Sigmoid colon (tissue), 7 donors: Measurements from ENCODE around the gene CAD. TPM values are rescaled to one million over a fixed set of nuclear protein-coding genes. Genes with fewer than 3 reads are reported as not detected.

ENCODE experiments used
- DNase-seq: peaks from one replicate; pipeline ENCODE4 v3.0.0-alpha.2; 2019
- H3K27ac ChIP-seq, 4 donors: fragments of 200-600 bp; sonication (generic); one replicate each; pipeline ENCODE4 v1.5.1; 2016 to 2019; ENCODE audit warnings: mild to moderate bottlenecking in 1 of 4
- H3K27me3 ChIP-seq, 3 donors: fragments of 200-600 bp; sonication (generic); one replicate each; pipeline ENCODE4 v1.5.1; 2019; ENCODE audit warnings: mild to moderate bottlenecking in 1 of 3
- H3K36me3 ChIP-seq, 4 donors: fragments of 200-600 bp; sonication (generic); one replicate each; pipeline ENCODE4 v1.5.1; 2016 to 2019
- H3K4me1 ChIP-seq, 4 donors: fragments of 200-600 bp; sonication (generic); one replicate each; pipeline ENCODE4 v1.5.1; 2017 to 2019
- H3K4me3 ChIP-seq, 4 donors: fragments of 200-600 bp; sonication (generic); one replicate each; pipeline ENCODE4 v1.5.1; 2017 to 2019; ENCODE audit warnings: mild to moderate bottlenecking in 2 of 4, moderate library complexity in 1 of 4
- H3K9me3 ChIP-seq, 4 donors: fragments of 200-600 bp in 3 of 4; sonication (generic) in 3 of 4; one replicate each; pipeline versions ENCODE4 v1.5.1 to v1.6.1; 2013 to 2019
- EP300 ChIP-seq, 4 donors: sonication (generic); formaldehyde crosslinking; IDR thresholded peaks; one replicate each; pipeline ENCODE4 v1.6.1; 2017; ENCODE audit warnings: antibody characterized with exemption in 4 of 4
- POLR2A ChIP-seq, 2 donors: fragments of 450-650 bp; IDR thresholded peaks; one replicate each; pipeline ENCODE4 v1.6.1; 2016; ENCODE audit warnings: antibody characterized with exemption in 2 of 2, mild to moderate bottlenecking in 2 of 2, moderate library complexity in 2 of 2
- POLR2AphosphoS5 ChIP-seq, 4 donors: sonication (generic); formaldehyde crosslinking; IDR thresholded peaks; one replicate each; pipeline ENCODE4 v1.6.1; 2017; ENCODE audit warnings: antibody characterized with exemption in 4 of 4
- WGBS, 2 donors: extraction: QIAGEN DNeasy Blood & Tissue Kit; methylation state at CpG; one replicate each; pipeline ENCODE4 v1.1.7; 2013; 5-methylcytosine and 5-hydroxymethylcytosine counted together
- intact Hi-C: fragments of 100-400 bp; cut with DNase I; formaldehyde crosslinking; loops from one replicate; pipeline ENCODE4 v1.15.1; 2023
- polyA plus RNA-seq, 3 donors: library from polyadenylated mRNA; stranded (reverse); fragments of 200-250 nt; gene quantifications; one replicate each; pipeline ENCODE4 v1.2.3, GENCODE V29; 2013
- total RNA-seq, 4 donors: library from RNA; depleted of rRNA; stranded (reverse); fragments of >200 nt; gene quantifications; one replicate each; pipeline ENCODE4 v1.1.0, GENCODE V29; 2016
- TF ChIP-seq, protein P1 (sequence below), 4 experiments: fragments of 450-650 bp in 3 of 4; fragments of 200-600 bp in 1 of 4; IDR thresholded peaks; one replicate each; pipeline ENCODE4 v1.5.1; 2016 to 2019; ENCODE audit warnings: antibody characterized with exemption in 4 of 4, mild to moderate bottlenecking in 3 of 4, moderate library complexity in 2 of 4
- donor health status: healthy with polysubstance abuse.
- donor health status: Bipolar disorder and iron deficiency.
- donor health status: healthy.

CAD gene
- total and polyA plus RNA-seq, 7 donors = 1.8 to 27.4 (median 12.8) TPM

DNA sequence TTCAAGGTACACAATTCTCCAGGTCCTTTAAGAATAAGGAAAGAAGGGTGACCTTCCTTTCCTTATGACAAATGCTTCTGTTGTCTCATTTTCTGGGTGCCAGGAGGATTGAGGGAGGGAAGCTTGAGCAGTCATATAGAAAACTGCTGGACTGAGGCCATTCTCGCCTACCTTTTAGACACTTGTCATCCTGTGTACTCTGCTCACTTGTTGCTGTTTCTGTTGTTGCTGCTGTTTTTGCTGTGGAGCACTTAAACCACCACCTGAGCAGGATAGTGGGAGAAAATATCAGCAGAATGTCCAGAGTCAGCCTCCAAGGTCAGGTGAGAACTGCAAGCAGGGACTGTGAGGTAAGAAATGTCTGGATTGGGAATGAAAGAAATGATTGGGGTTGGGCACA lies 60.8 kb downstream of the CAD start:
- no peaks in the 10 kb centered on the region for H3K4me1 ChIP-seq
- intact Hi-C loops = no loop called here
- peaks cover 0 to 42% (median 6%) of the 10 kb centered on the region in 3 donors for H3K27me3 ChIP-seq
- TF ChIP-seq, protein P1, sequence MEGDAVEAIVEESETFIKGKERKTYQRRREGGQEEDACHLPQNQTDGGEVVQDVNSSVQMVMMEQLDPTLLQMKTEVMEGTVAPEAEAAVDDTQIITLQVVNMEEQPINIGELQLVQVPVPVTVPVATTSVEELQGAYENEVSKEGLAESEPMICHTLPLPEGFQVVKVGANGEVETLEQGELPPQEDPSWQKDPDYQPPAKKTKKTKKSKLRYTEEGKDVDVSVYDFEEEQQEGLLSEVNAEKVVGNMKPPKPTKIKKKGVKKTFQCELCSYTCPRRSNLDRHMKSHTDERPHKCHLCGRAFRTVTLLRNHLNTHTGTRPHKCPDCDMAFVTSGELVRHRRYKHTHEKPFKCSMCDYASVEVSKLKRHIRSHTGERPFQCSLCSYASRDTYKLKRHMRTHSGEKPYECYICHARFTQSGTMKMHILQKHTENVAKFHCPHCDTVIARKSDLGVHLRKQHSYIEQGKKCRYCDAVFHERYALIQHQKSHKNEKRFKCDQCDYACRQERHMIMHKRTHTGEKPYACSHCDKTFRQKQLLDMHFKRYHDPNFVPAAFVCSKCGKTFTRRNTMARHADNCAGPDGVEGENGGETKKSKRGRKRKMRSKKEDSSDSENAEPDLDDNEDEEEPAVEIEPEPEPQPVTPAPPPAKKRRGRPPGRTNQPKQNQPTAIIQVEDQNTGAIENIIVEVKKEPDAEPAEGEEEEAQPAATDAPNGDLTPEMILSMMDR (IDR thresholded peaks at IDR 0.05) = no peak
- TF ChIP-seq POLR2A (IDR thresholded peaks at IDR 0.05) = no peak
- no peak for TF ChIP-seq EP300 (IDR thresholded peaks at IDR 0.05)
- TF ChIP-seq POLR2AphosphoS5 (IDR thresholded peaks at IDR 0.05) = no peak
- 71 to 91% methylated on average over 1 of the region's 1 CpG for WGBS, 2 donors
- H3K9me3 ChIP-seq = no peaks in the 10 kb centered on the region
- no peak overlapping the region for H3K27ac ChIP-seq
- H3K36me3 ChIP-seq = no peaks in the 10 kb centered on the region
- no peak overlapping the region for H3K4me3 ChIP-seq
- DNase-seq = no peak

DNA sequence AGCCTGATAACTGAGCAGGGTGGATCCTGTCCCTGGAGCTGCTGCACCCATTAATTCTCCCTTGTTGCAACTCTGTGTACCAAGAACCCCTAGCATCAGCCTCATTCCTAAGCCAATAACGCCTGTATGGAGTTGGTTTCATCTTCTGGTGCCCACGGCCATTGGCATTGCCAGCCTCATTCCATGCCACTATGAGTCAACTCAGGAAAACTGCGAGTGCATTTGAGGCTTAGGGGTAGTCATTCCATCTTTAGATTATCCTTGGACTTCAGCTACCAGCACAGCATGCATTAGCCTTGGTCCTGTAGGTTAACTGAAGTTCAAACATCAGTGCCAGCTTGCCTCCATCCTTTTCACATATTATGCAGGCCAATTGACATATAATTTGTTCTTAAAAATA lies 63.7 kb downstream of the CAD start:
- Histone ChIP-seq H3K4me1 (no peaks in the 10 kb centered on the region), H3K4me3 (no peak overlapping the region), H3K9me3 (no peaks in the 10 kb centered on the region), H3K27ac (no peak overlapping the region), H3K36me3 (no peaks in the 10 kb centered on the region), H3K27me3 (peaks cover 0 to 42% (median 4%) of the 10 kb centered on the region in 3 donors)
- no peak for TF ChIP-seq EP300 (IDR thresholded peaks at IDR 0.05)
- TF ChIP-seq POLR2AphosphoS5 (IDR thresholded peaks at IDR 0.05) = no peak
- TF ChIP-seq, protein P1 (IDR thresholded peaks at IDR 0.05) = no peak
- TF ChIP-seq POLR2A (IDR thresholded peaks at IDR 0.05) = no peak
- WGBS, 2 donors = 69 to 83% methylated on average over 3 of the region's 3 CpGs
- no peak for DNase-seq
- intact Hi-C loops = loop anchor here (1.0 to 5.0 kb wide), 2 partner anchors 183 to 319 kb away; no protein-coding TSS in a partner anchor

DNA sequence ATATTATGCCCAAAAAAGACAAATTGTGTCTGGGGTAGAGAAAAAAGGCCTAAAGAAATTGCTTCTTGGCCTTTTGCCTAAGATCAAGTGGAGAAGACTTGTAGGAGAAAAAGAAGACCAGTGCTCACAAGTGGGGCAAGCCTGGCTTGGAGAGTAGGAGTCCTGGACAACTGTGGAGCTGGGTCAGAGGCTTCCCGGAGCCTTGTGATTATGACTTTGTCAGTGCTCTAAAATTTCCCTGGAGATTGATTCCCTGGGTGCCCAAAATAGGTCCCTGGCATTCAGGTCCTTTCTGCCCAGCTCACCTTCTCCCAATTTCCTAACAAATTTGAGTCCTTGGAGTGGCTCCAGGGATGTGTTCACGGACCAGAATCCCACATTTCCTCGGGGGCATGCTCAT lies 64.3 kb downstream of the CAD start:
- no peak for DNase-seq
- Histone ChIP-seq H3K27me3 (peaks cover 0 to 39% (median 4%) of the 10 kb centered on the region in 3 donors), H3K36me3 (no peaks in the 10 kb centered on the region), H3K4me3 (no peak overlapping the region), H3K4me1 (no peaks in the 10 kb centered on the region), H3K27ac (no peak overlapping the region), H3K9me3 (no peaks in the 10 kb centered on the region)
- no peak for TF ChIP-seq POLR2A (IDR thresholded peaks at IDR 0.05)
- TF ChIP-seq EP300 (IDR thresholded peaks at IDR 0.05) = no peak
- TF ChIP-seq POLR2AphosphoS5 (IDR thresholded peaks at IDR 0.05) = no peak
- TF ChIP-seq, protein P1 (IDR thresholded peaks at IDR 0.05) = no peak
- intact Hi-C loops = loop anchor here (5.0 kb wide), 1 partner anchor 319 kb away; no protein-coding TSS in a partner anchor
- 71 to 77% methylated on average over 3 of the region's 3 CpGs for WGBS, 2 donors

DNA sequence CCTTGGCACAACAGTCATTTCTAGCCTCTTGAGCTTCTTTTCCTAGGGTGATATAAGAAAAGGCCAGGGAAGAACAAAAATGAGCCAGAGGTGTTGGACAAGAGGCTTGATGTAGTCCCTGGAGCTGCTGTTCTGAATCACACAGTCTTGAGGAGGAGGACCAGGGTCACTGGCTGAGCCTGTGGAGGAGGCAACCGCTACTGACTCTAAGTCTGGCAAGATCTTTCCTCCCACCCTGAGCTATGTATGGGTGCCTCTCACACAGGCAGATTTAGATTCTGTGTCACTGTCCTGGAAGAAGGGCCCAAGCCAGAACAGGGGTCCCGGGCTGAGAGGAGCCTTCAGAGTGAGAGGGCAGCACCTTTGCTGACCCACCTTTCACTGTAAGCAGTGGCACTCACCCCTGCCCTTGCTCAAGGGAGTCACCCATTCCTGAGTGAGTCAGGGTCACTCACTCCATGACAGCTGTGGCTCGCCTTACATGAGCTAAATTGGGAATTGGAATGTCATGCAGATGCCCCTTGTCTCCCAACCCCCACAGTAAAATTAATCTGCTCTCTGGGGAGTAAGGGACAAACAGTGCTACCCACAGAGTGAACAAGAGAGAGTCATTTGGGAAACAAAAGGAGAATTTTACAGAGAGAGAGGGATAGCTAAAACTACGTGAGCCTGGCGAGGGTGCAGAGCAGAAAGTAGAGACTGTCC lies 64.8 kb downstream of the CAD start, which contains the start of gene TRIM54:
TSS of gene TRIM54 (plus strand) at position 575 of the 705 bp plus-strand sequence. CDS start 303 bp downstream, outside the sequence.
- Histone ChIP-seq H3K4me1 (no peaks in the 10 kb centered on the region), H3K9me3 (no peaks in the 10 kb centered on the region), H3K27ac (no peak within 1 kb of the TSS), H3K27me3 (peaks cover 0 to 35% (median 4%) of the 10 kb centered on the region in 3 donors), H3K36me3 (no peaks in the 10 kb centered on the region), H3K4me3 (no peak within 1 kb of the TSS)
- TF ChIP-seq, protein P1 (IDR thresholded peaks at IDR 0.05) = no peak
- no peak for TF ChIP-seq POLR2AphosphoS5 (IDR thresholded peaks at IDR 0.05)
- no peak for TF ChIP-seq EP300 (IDR thresholded peaks at IDR 0.05)
- no peak for TF ChIP-seq POLR2A (IDR thresholded peaks at IDR 0.05)
- WGBS, 2 donors = 75 to 80% methylated on average over 5 of the region's 5 CpGs
- DNase-seq = no peak
- intact Hi-C loops = loop anchor here (5.0 kb wide), 1 partner anchor 320 kb away; no protein-coding TSS in a partner anchor
